SW 1271 (cell line): ENCODE results near the gene PIM3.
A peak's percentile ranks its signal among the peaks of the same experiment; 100 is the strongest.

Experiments
- DNase-seq, 2 experiments: peaks; one replicate each; lab custom pipeline; 2025; lab: John Stamatoyannopoulos, UW

Gene PIM3

GRCh38 chr22:49955581-49956417 is 4.8 kb upstream of the PIM3 start:
- no peak for DNase-seq

GRCh38 chr22:49956418-49956770 is 4.2 kb upstream of the PIM3 start:
- no peak for DNase-seq

- no peak for DNase-seq
Observed at GRCh38 chr22:49956914-49957825, 3.4 kb upstream of the PIM3 start.

GRCh38 chr22:49957826-49958365 is 2.7 kb upstream of the PIM3 start:
- DNase-seq, result no peak

GRCh38 chr22:49958366-49958921 is 2.1 kb upstream of the PIM3 start:
- DNase-seq, result no peak

- no peak for DNase-seq
Observed at GRCh38 chr22:49958931-49959781, 1.4 kb upstream of the PIM3 start.

GRCh38 chr22:49959782-49960158 is 802 bp upstream of the PIM3 start:
- no peak for DNase-seq

GRCh38 chr22:49961005-49961600 is 531 bp downstream of the PIM3 start:
- no peak for DNase-seq

- no peak for DNase-seq
Observed at GRCh38 chr22:49961601-49962011, 1.0 kb downstream of the PIM3 start.

- peak; percentile 61 to 80 for DNase-seq
Observed at GRCh38 chr22:49962012-49962750, 1.6 kb downstream of the PIM3 start.

GRCh38 chr22:49962751-49963646 is 2.4 kb downstream of the PIM3 start:
- DNase-seq, result no peak

GRCh38 chr22:49963647-49964026 is 3.1 kb downstream of the PIM3 start:
- no peak for DNase-seq

GRCh38 chr22:49964136-49965090 is 3.8 kb downstream of the PIM3 start:
- DNase-seq, result no peak

- no peak for DNase-seq
Observed at GRCh38 chr22:49965091-49966040, 4.8 kb downstream of the PIM3 start.

- DNase-seq, result no peak
Observed at GRCh38 chr22:49966041-49966773, 5.6 kb downstream of the PIM3 start.
